ENCODE results near the gene SECISBP2L.

SECISBP2L gene, protein sequence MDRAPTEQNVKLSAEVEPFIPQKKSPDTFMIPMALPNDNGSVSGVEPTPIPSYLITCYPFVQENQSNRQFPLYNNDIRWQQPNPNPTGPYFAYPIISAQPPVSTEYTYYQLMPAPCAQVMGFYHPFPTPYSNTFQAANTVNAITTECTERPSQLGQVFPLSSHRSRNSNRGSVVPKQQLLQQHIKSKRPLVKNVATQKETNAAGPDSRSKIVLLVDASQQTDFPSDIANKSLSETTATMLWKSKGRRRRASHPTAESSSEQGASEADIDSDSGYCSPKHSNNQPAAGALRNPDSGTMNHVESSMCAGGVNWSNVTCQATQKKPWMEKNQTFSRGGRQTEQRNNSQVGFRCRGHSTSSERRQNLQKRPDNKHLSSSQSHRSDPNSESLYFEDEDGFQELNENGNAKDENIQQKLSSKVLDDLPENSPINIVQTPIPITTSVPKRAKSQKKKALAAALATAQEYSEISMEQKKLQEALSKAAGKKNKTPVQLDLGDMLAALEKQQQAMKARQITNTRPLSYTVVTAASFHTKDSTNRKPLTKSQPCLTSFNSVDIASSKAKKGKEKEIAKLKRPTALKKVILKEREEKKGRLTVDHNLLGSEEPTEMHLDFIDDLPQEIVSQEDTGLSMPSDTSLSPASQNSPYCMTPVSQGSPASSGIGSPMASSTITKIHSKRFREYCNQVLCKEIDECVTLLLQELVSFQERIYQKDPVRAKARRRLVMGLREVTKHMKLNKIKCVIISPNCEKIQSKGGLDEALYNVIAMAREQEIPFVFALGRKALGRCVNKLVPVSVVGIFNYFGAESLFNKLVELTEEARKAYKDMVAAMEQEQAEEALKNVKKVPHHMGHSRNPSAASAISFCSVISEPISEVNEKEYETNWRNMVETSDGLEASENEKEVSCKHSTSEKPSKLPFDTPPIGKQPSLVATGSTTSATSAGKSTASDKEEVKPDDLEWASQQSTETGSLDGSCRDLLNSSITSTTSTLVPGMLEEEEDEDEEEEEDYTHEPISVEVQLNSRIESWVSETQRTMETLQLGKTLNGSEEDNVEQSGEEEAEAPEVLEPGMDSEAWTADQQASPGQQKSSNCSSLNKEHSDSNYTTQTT

DNA sequence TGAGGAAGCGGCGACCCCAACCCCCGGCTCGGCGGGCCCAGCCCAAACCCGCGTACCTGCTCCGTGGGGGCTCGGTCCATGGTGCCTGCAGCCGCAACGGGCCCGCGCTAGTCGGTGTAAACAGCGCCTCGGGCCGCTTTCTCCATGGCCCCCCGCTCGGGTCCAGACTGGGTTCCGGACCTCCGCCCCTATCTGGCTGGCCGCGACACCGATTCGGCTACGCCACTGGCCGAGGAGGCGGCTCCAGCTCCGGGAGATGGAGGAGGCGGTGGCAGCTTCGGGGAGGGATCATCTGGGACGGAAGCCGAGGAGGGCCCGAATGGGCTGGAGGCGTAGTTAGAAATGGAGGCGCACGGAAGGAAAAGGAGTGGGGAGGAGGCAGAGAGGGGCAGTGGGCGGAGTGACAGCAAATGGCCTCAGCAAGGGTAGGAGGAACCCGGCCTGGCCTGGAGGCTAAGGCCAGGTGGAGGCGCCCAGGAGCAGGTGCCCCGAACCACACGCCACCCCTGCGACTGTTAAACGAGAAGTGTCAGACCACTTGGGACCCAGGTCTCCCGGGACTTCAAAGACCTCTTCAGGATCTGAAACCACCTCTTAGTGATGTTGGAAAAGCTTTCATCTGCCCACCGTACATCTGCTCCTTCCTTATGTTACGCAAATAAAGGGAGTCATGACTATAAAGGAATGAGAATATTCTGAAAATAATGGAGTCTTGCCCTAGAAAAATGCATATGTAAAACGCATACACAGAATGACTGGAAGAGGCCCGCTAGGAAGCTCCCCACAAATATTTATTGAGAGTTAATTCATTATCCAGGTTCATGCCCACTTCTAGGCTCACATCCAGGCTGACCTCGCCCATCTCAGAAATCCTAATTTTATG is at the start of gene SECISBP2L:
TSS of gene SECISBP2L (minus strand) at position 227 of the 883 bp plus-strand sequence. CDS start at position 80, 147 bp downstream.
- H4K20me1 ChIP-seq (ENCODE audit: insufficient read depth, low read length): no peaks in the 10 kb centered on the region
- H3K4me2 ChIP-seq (ENCODE audit: low read depth, low read length): peak within 1 kb of the TSS; percentile 78
- no peaks in the 10 kb centered on the region for H3F3A ChIP-seq (ENCODE audit: insufficient read depth, low read length)
- peak within 1 kb of the TSS; percentile 84 for H3K4me3 ChIP-seq (ENCODE audit: low read length)
- H3K9me2 ChIP-seq (replicated peaks; ENCODE audit: insufficient read depth, low read length): no peaks in the 10 kb centered on the region
- H3K27me3 ChIP-seq (replicated peaks; ENCODE audit: insufficient read depth, low read length): no peaks in the 10 kb centered on the region
- H3K27ac ChIP-seq (ENCODE audit: low read length): peak within 1 kb of the TSS; percentile 28; the same call in 1 of the 2 replicates
- peaks cover 10% of the 10 kb centered on the region for H3K4me1 ChIP-seq (ENCODE audit: low read length)
- TF ChIP-seq EZH2phosphoT487 (IDR thresholded peaks at IDR 0.05; ENCODE audit: low read length) (no peak), EZH2 (optimal IDR thresholded peaks at IDR 0.05; ENCODE audit: low read depth, low read length) (no peak)
- TF ChIP-seq, protein P1, sequence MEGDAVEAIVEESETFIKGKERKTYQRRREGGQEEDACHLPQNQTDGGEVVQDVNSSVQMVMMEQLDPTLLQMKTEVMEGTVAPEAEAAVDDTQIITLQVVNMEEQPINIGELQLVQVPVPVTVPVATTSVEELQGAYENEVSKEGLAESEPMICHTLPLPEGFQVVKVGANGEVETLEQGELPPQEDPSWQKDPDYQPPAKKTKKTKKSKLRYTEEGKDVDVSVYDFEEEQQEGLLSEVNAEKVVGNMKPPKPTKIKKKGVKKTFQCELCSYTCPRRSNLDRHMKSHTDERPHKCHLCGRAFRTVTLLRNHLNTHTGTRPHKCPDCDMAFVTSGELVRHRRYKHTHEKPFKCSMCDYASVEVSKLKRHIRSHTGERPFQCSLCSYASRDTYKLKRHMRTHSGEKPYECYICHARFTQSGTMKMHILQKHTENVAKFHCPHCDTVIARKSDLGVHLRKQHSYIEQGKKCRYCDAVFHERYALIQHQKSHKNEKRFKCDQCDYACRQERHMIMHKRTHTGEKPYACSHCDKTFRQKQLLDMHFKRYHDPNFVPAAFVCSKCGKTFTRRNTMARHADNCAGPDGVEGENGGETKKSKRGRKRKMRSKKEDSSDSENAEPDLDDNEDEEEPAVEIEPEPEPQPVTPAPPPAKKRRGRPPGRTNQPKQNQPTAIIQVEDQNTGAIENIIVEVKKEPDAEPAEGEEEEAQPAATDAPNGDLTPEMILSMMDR (IDR thresholded peaks at IDR 0.05; ENCODE audit: low read length): peak; percentile 62
- H2AFZ ChIP-seq (ENCODE audit: low read length): peak within 1 kb of the TSS; percentile 96
- peaks cover 48% of the 10 kb centered on the region for H3K79me2 ChIP-seq (ENCODE audit: low read length)
- peak within 1 kb of the TSS; percentile 78 for H3K9ac ChIP-seq (ENCODE audit: low read length)
- DNase-seq: peak; percentile 93
- H3K9me3 ChIP-seq (replicated peaks; ENCODE audit: insufficient read depth, low read length): no peaks in the 10 kb centered on the region
- no peaks in the 10 kb centered on the region for H3K36me3 ChIP-seq (replicated peaks; ENCODE audit: insufficient read depth, low read length)

DNA sequence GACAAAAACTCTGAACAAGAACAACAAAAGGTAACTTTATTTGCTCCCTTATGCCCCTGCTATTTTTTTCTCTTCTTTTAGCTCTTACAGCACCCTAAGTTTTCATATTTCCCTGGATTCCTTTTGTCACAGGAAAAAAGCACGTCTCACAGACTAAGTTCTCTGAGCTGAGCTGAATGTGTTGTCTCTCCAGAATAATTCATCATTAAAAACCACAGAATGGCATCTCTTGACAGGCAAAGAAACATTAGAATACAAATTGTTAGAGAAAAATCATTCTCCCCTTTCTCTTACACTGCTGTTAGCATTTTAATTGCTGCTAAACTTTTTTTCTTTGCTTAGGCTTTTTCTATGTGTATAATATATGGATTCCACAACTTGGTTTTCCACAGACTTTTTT is 48.7 kb upstream of the SECISBP2L start:
- no peak for DNase-seq
- Histone ChIP-seq H3K4me2 (ENCODE audit: low read depth, low read length) (no peak overlapping the region), H2AFZ (ENCODE audit: low read length) (no peak overlapping the region), H3K9ac (ENCODE audit: low read length) (no peak overlapping the region), H4K20me1 (ENCODE audit: insufficient read depth, low read length) (no peaks in the 10 kb centered on the region), H3K4me3 (ENCODE audit: low read length) (no peak overlapping the region), H3K79me2 (ENCODE audit: low read length) (no peaks in the 10 kb centered on the region), H3K36me3 (replicated peaks; ENCODE audit: insufficient read depth, low read length) (no peaks in the 10 kb centered on the region), H3K27me3 (replicated peaks; ENCODE audit: insufficient read depth, low read length) (no peaks in the 10 kb centered on the region), H3K9me3 (replicated peaks; ENCODE audit: insufficient read depth, low read length) (no peaks in the 10 kb centered on the region), H3K9me2 (replicated peaks; ENCODE audit: insufficient read depth, low read length) (no peaks in the 10 kb centered on the region), H3K4me1 (ENCODE audit: low read length) (no peaks in the 10 kb centered on the region), H3K27ac (ENCODE audit: low read length) (no peak overlapping the region), H3F3A (ENCODE audit: insufficient read depth, low read length) (no peaks in the 10 kb centered on the region)
- TF ChIP-seq EZH2 (optimal IDR thresholded peaks at IDR 0.05; ENCODE audit: low read depth, low read length): no peak
- TF ChIP-seq, protein P1 (IDR thresholded peaks at IDR 0.05; ENCODE audit: low read length): no peak
- no peak for TF ChIP-seq EZH2phosphoT487 (IDR thresholded peaks at IDR 0.05; ENCODE audit: low read length)
